HG02642 (cell line): Measurements from ENCODE around the gene RBPJ.

Source experiments
- ATAC-seq: cut with Tn5 transposase; IDR thresholded peaks from one replicate; pipeline ENCODE4 v1.9.1; 2021; ENCODE audit warnings: mild to moderate bottlenecking; ENCODE audit not compliant: unreplicated experiment, poor library complexity

RBPJ gene

GRCh38 chr4:26476545-26476944 is 155.7 kb downstream of the RBPJ start:
- no peak for ATAC-seq

DNA sequence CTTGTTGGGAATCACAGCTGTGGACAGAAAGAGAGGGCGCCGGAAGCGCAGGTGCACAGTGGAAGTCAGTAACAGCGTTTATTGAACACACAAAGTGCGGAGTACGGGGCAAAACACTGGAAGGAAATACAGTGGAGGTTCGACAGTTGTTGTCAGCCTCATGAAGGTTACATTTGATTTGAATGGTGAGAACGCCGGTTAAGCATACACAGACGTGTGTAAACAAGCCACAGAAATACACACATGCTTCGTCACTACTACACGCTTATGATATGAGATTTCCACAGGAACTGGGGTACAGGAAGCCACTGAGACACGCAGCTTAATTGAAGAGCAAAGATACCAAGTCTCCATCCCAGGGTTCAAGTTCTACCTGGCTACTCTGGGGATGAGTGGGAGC is 157.5 kb downstream of the RBPJ start:
- ATAC-seq = no peak

DNA sequence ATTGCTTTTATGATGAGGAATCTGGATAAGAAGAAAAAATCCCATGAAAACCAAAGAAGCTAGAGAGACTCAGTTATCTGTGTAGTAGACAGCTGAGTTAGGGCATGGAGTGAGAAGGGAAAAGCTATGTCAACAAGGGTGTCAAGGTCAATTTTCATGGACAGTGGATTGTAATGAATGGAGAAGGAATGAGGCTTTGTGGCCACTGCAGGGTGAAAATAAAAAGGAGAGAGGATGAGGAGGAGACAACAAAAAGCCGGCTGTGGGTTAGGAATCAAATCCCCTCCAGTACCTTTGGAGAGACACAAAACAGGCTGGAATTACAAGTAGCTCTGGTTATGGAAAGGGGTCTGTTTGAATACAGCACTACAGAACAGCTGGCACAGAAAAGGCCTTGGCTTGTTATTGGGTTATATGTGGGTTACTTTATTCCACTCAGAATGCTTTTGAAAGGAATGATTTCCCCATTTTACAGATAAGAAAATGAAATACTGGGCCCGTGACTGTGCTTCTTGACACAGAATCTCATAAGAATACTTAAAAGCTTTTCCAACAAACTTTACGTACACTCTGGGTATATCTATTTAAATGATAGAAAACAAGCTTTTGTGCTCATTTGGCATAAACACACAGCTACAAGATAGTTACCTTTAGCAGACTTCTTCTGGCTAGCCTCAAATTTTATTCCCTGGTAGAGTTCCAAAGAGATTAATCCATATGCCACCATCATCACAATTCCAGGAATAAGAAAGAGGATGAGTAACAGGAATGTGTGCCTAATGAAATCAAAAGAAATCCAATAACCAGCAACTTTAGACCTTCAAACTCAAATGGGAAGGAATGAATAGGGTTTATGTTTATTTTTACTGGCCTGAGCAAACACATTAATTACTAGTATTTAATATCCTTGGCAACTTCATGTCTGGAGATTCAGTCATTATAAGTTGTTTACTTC is 162.0 kb downstream of the RBPJ start:
- ATAC-seq = no peak

GRCh38 chr4:26484032-26484515 is 163.3 kb downstream of the RBPJ start:
- ATAC-seq = no peak

DNA sequence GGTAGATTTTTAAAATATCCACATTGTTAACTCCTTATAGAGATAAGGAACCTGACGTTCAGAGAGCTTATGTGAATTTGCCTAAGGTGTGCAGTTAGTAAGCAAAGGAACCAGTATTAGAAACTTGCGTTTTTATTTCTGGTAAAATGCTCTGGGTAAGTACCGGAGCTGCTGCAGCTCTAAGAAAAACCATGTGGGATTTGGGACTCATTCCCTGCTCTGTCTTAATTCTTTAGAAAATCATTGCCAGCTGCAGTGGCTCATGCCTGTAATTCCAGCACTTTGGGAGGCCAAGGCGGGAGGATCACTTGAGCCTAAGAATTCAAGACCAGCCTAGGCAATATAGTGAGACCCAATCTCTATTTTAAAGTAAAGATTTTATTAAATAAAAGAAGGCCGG is 163.7 kb downstream of the RBPJ start:
- no peak for ATAC-seq
